ENCODE data around the gene GAPDH.
"Not testable (repeated sequence)": the region's sequence is repeated elsewhere in the genome, so short reads cannot be mapped to it uniquely, and the experiment has no call there.

The GAPDH gene

DNA sequence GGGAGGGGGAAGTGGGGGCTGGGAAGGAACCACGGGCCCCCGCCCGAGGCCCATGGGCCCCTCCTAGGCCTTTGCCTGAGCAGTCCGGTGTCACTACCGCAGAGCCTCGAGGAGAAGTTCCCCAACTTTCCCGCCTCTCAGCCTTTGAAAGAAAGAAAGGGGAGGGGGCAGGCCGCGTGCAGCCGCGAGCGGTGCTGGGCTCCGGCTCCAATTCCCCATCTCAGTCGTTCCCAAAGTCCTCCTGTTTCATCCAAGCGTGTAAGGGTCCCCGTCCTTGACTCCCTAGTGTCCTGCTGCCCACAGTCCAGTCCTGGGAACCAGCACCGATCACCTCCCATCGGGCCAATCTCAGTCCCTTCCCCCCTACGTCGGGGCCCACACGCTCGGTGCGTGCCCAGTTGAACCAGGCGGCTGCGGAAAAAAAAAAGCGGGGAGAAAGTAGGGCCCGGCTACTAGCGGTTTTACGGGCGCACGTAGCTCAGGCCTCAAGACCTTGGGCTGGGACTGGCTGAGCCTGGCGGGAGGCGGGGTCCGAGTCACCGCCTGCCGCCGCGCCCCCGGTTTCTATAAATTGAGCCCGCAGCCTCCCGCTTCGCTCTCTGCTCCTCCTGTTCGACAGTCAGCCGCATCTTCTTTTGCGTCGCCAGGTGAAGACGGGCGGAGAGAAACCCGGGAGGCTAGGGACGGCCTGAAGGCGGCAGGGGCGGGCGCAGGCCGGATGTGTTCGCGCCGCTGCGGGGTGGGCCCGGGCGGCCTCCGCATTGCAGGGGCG, at the start of gene GAPDH:
TSS of gene GAPDH (plus strand) at position 595 of the 772 bp plus-strand sequence. CDS start 316 bp downstream, outside the sequence.
- FAIRE-seq: peak; percentile 16

DNA sequence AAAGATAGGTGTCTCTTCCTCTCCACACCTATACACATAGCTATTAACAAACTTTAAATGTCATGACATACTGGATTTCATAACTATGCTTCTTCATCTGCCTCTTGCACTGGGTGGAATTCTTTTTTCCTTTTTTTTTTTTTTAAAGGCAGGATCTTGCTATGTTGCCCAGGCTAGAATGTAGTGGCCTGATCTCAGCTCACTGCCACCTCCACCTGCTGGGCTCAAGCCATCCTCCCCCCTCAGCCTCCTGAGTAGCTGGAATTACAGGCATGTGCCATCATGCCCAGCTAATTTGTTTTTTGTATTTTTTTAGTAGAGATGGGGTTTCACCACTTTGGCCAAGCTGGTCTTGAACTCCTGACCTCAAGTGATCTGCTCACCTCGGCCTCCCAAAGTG, 46.1 kb upstream of the GAPDH start:
- no peak for FAIRE-seq

DNA sequence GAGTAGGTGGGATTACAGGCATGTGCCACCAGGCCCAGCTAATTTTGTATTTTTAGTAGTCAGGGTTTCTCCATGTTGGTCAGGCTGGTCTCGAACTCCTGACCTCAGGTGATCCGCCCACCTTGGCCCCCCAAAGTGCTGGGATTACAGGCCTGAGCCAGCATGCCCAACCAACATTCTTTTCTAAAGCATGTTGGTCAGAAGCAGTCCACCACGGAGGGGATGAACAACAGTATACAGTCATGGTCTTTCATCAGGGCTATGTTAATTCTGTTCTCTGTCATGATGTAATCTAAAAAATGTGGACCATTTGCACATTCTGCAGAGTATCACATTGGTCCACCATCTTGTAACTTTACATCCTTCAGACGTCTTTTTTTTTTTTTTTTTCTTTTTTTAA, 44.9 kb upstream of the GAPDH start:
- FAIRE-seq: no peak

DNA sequence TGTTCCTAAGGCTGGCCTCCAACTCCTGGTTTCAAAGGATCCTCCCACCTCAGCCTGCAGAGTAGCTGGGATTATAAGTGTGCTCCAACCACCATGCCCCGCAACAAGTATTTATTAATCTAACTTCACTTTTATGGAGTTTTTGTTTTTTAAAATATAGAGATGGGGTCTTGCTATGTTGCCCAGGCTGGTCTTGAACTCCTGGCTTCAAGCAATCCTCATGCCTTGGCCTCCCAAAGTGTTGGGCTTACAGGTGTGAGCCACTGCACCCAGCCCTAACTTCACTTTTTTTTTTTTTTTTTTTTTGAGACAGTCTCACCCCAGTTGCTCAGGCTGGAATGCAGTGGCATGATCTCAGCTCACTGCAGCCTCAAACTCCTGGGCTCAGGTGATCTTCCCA, 43.6 kb upstream of the GAPDH start:
- FAIRE-seq: not testable (repeated sequence)

DNA sequence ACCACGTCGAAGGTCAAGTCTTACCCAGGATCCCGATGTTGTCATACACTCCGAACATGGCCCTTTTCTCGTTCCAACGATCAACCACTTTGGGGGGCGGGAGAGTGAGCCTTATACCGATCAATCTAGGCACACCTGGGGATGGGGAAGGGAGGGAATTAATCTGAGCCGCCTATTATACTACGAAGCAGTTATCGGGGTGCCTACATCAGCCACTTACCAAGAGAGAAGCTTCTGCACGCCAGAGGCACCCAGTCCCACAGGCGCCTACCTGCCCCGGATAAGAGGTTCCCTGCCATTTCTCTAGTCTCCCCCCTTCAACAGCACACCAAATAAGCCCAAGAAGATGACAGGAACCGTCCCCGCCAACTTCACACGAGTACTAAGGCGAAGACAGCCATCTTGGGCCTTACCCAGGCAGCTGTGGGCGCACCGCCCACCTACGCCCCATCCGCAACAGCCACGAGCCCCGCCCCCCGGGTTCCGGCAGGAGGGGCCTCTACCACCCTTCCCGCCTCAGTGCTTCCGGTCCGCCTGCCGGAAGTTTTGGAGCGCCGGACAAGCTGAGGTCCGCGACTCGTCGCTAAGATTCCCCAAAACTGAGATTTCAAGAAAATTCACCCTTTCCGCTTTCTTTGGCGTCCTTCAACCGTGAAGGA, 41.4 kb upstream of the GAPDH start, which contains the start of gene MRPL51:
TSS of gene MRPL51 (minus strand) at position 425 of the 659 bp plus-strand sequence. CDS start at position 299, 126 bp downstream.
- peak; percentile 80 for FAIRE-seq

DNA sequence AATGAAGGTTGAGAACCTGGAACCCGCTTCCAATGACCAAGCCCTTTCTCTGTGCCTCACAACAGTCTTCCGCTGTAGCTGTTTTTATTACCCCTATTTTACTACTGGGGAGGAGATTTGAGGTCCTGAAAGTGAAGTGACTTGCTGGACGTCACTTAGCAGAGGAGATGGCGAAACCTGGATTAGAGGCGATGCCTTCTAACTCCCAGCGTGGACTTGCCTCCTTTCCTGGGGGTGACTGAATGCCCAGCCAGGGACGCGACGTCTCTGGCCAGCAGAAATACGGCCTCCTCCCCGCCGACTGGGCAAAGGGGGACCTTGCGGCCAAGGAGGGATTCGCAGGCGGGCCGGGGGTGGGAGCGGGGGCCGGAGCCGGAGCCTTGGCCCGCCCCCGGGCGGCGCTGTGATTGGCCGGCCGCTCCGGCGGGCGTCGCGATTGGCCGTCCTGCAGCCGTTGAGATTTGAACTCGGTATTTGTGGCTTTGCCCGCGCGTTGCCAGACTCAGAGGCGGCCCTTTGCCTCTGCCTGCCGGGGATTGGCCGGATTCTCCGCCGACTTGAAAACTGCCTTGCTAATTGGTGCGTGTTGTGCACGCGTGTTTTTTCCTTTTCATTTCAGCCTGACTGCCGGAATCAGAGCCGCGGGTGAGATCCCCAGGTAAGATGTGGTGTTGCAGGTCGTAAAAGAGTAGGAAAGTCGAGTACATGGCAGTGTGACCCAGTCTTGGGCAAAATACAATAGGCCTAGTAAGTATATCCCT, 40.6 kb upstream of the GAPDH start, which contains the start of gene NCAPD2:
TSS of gene NCAPD2 (plus strand) at position 606 of the 761 bp plus-strand sequence. CDS start 997 bp downstream, outside the sequence.
- FAIRE-seq: peak; percentile 43

DNA sequence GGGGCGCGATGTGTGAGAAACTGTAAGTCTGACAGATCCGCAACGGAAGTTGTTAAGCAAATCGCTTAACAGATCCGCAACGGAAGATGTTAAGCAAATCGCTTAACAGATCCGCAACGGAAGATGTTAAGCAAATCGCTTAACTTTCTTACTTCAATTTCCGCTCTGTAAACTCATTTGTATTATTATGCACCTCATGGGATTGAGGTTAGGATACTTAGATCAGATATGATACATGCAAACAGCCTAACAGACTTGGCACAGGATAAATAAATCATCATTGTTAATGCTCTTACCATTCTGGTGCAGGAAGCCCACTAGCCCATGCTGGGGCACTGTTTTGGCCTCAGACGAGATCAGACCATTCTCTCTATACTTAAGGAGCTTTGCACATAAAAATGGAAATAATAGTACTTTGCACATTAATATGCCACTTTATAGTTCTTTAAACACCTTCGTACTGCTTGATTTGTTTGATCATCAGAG, 40.0 kb upstream of the GAPDH start:
- peak; percentile 43 for FAIRE-seq

DNA sequence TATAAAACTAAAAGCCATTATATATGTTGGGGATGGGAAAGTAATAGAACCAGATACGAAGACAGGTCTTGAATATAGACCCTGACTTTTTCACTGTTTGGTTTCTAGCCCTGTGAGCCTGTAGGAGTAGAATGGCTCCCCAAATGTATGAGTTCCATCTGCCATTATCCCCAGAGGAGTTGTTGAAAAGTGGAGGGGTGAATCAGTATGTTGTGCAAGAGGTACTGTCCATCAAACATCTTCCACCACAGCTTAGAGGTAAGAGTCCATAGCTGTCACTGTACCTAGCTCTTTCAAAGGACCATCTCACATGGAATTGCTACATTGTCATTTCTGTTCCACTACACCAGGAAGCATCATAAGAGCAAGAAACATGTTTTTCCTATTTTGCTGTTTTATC, 39.3 kb upstream of the GAPDH start:
- FAIRE-seq: no peak

DNA sequence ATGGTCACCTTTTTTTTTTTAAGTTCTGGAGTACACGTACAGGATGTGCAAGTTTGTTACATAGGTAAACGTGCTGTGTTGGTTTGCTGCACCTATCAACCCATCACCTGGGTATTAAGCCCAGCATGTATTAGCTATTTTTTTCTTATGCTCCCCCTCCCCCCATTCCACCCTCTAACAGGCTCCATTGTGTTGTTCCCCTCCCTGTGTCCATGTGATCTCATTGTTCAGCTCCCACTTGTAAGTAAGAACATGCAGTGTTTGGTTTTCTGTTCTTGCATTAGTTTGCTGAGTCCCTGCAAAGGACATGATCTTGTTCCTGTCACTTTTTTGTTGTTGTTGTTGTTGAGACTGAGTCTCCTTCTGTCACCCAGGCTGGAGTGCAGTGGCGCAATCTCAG, 37.0 kb upstream of the GAPDH start:
- not testable (repeated sequence) for FAIRE-seq

DNA sequence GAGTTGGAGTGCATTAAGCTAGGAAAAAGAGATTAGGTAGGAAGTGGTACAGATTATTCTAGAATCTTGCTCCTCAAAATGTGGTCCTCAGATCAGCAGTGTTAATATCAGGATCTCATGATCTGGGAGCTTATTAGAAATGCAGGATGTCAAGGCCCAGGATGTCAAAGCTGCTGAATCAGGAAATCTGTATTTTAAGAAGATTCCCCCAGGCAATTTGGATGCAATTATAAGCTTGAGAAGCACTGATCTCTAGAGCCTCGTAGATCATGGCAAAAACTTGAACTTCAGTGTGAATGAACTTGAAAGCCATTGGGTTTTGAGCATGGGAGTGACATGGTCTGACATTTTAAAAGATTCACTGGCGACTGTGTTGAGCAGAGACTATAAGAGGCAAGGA, 33.9 kb upstream of the GAPDH start:
- no peak for FAIRE-seq

DNA sequence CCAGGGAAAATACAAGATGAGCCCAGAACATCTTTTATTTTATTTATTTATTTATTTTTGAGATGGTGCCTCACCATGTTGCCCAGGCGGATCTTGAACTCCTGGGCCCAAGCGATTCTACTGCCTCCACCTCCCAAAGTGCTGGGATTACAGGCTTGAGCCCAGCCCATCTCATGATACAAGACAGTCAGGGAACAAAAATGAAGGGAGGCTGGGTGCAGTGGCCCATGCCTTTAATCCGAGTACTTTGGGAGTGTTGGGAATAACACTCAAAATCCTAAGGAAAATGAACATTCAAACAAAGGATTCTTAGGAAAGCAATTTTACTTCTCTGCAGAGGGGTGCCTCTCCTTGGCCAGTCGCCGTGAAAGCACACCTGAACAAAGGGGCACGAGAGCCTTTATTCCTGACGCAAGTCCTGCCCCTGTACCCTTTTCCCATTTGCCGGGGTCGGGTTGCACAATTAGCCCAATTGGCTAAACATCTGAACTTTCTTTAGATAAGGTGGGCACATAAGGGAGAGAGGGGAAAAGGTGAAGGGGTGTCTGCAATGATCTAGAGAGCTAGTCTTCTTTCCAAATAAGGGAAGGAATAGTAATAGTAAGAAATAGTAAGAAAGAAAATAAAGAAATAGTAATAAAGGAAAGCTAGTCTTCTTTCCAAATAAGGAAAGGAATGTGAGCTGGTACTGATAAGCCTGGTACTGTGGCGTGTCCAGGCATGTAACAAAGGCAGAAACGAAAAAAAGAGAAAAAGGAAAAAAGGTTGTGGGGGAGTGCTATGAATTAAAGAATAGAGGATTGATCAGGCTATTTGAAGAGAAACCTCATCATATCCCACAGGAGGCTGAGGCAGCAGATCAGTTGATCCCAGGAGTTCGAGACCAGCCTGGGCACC, 27.0 kb upstream of the GAPDH start:
- no peak for FAIRE-seq

DNA sequence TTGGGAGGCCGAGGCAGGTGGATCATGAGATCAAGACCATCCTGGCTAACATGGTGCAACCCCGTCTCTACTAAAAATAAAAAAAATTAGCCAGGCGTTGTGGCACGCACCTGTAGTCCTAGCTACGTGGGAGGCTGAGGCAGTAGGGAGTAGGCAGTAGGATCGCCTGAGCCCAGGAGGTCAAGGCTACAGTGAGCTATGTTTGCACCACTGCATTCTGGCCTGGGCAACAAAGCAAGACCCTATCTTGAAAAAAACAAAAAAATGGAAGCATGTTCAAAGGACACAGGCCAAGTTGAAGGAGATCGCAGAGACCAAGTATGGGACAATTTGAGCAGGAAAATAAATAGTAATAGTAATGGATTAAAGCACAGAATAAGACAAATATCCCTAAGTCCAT, 26.2 kb upstream of the GAPDH start:
- FAIRE-seq: no peak

DNA sequence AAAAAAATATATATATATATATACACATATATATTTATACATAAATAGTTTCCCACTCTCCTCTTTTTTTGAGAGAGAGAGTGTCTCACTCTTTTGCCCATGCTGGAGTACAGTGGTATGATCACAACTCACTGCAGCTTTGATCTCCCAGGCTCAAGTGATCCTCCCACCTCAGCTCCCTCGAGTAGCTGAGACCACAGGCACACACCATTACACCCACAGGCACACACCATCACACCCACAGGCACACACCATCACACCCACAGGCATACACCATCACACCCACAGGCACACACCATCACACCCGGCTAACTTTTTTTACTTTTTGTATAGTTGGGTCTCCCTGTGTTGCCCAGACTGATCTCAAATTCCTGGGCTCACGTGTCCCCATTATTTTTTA, 14.1 kb upstream of the GAPDH start:
- FAIRE-seq: no peak

DNA sequence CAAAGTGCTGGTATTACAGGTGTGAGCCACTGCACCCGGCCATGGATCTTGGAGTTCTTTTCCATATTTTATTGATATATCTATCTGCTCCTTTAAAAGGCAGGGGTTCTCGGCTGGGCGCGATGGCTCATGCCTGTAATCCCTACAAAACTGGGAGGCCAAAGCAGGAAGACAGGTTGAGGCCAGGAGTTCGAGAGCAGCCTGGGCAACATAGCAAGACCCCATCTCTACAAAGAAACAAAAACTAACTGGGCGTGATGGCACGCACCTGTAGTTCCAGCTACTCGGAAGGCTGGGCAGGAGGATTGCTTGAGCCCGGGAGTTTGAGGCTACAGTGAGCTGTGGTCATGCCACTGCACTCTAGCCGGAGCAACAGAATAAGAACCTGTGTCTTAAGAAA, 12.1 kb upstream of the GAPDH start:
- FAIRE-seq: no peak

DNA sequence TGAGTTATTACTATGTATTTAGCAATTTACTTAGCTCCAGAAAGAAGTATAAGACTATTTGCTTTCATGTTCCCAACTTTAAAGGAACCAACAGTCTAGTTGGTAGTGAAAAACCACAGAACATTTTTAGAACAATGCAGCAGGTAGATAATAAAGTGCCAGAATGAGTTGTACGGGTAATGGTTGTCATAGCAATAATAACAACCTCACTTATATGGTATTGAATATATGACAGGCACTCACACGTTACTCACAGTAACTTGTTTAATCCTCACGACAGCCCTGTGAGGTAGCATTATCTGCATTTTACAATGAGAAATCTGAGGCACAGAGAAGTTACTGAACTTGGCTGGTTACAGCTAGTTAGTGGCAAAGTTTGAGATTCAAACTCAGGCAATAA, 10.6 kb upstream of the GAPDH start:
- no peak for FAIRE-seq

DNA sequence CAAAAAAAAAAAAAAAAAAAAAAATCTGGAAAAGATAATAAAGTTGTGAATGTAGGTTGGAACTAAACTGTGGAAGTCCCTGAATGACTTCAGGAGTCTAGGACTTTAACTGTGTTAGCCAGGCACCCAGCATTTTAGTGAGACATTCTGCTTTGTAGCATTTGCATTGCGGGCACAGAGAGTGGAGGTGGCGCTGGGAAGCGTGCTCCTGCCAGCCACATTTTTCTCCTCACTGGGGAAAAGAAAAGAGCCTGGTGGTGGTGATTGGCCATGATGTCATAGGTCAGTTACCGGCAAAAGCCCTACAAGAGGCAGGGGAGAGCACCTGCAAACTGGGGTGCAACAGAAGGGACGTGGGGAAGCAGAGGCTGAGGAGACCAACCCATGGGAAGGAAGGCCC, 9.7 kb upstream of the GAPDH start:
- FAIRE-seq: no peak

DNA sequence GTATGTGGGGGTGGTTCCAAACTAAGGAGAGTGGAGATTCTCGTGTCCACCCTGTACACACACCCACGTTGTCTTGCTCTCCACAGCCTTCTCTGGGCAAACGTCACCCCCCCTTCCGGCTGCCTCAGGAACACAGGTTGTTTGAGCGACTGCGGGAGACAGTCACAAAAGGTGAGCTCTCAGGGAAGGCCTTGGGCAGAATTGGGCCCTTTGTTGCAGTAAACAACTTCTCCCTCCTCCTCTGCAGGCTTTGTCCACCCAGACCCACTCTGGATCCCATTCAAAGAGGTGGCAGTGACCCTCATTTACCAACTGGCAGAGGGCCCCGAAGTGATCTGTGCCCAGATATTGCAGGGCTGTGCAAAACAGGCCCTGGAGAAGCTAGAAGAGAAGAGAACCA, 8.1 kb upstream of the GAPDH start:
- FAIRE-seq: no peak

DNA sequence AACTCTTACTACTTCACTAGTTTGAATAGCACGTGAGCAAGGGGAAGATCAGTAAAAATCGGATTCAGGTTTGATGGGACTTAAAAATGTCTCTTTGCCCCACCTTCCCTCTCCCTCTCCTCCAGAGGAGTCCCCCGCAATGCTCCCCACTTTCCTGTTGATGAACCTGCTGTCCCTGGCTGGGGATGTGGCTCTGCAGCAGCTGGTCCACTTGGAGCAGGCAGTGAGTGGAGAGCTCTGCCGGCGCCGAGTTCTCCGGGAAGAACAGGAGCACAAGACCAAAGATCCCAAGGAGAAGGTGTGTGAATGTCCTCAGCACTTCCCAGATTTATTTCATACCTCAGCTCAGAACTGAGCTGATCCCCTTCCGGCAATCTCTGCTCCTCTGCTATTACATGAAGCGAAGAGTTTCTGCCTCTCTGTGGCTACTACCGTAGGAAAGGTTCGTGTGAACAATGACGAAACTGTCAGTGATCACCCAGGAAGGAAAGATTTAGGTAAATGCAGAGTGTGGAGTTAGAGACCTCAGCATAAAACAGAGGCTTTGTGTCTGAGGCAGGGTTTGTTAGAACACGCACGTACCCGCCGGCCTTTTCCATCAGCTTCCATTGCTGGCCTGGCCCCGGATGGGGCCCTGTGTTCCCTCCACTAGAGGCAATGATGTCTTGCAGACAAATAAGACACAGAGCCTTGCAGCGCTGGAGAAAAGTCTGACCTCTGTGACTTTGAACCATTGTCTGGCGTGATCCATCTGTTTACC, 7.4 kb upstream of the GAPDH start:
- no peak for FAIRE-seq

DNA sequence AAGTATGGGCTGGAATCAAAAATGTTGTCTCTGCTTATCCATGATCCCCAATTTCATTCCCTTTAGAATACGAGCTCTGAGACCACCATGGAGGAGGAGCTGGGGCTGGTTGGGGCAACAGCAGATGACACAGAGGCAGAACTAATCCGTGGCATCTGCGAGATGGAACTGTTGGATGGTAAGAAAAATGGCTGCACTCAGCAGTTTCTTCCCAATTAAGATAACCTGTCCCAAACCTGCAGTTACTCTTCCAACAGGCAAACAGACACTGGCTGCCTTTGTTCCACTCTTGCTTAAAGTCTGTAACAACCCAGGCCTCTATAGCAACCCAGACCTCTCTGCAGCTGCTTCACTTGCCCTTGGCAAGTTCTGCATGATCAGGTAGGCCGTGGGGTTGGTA, 6.6 kb upstream of the GAPDH start:
- no peak for FAIRE-seq

DNA sequence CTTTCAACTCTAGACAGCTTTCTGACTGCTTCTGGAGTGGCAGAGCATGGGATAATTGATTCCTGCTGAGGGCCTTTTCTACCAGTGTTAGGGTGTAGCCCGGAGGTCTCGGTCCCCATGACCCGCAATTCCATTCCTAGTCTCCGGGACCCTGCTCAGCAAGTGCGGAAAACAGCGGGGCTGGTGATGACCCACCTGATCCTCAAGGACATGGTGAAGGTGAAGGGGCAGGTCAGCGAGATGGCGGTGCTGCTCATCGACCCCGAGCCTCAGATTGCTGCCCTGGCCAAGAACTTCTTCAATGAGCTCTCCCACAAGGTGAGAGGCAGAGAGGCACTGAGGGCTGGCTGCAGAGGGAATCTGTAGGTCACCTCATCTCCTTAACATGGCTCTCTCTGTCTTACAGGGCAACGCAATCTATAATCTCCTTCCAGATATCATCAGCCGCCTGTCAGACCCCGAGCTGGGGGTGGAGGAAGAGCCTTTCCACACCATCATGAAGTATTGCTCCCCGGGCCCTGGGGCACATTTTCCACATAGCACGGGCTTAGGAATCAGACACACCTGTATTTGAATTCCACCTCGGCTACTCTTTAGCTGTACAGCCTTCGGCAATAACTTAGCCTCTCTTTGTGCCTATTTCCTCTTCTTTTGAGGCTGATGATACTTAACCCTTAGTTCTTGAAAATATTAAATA, 5.6 kb upstream of the GAPDH start:
- FAIRE-seq: no peak

DNA sequence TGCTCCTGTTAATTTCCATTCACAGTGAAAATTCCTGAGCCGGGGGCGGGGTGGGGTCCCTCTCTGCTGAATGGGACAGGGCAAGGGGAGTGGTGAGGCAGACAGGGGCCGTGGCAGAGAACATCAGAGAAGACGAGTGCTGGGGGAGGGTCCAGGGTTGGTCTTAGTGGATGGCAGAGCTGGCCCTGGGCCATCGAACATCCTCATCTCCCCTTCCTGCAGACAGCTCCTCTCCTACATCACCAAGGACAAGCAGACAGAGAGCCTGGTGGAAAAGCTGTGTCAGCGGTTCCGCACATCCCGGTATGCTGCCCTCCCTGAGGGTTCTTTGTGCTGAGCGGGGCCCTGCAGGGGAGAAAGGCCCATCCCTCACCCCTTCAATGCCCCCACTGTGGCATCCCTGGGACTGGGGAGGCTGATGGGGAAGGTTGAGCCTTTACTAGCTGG, 5.0 kb upstream of the GAPDH start:
- FAIRE-seq: no peak

Measured in A204.1 (cell line).